Muscle layer of duodenum (tissue), 2 donors: ENCODE measurements around the gene MRPL41.

Source experiments
- H3K27ac ChIP-seq: one replicate; pipeline ENCODE4 v1.7.0; 2013; ENCODE audit warnings: mild to moderate bottlenecking, low read length
- H3K27me3 ChIP-seq: one replicate; pipeline ENCODE4 v1.7.0; 2013; ENCODE audit warnings: low read depth, mild to moderate bottlenecking, control low read depth, low read length
- H3K36me3 ChIP-seq, 2 donors: one replicate each; pipeline ENCODE4 v1.7.0; 2013; ENCODE audit warnings: low read length in 2 of 2, control low read depth in 1 of 2, mild to moderate bottlenecking in 1 of 2; ENCODE audit not compliant: insufficient read depth in 2 of 2, control insufficient read depth in 1 of 2
- H3K4me1 ChIP-seq, 2 donors: one replicate each; pipeline ENCODE4 v1.7.0; 2013; ENCODE audit warnings: low read length in 2 of 2, mild to moderate bottlenecking in 2 of 2, control low read depth in 1 of 2, moderate library complexity in 1 of 2; ENCODE audit not compliant: insufficient read depth in 2 of 2, control insufficient read depth in 1 of 2
- H3K4me3 ChIP-seq, 2 donors: one replicate each; pipeline ENCODE4 v1.7.0; 2013; ENCODE audit warnings: low read length in 2 of 2, low read depth in 1 of 2, mild to moderate bottlenecking in 1 of 2
- H3K9me3 ChIP-seq, 2 donors: one replicate each; pipeline ENCODE4 v1.7.0; 2013; ENCODE audit warnings: low read length in 2 of 2, control low read depth in 1 of 2, mild to moderate bottlenecking in 1 of 2; ENCODE audit not compliant: control insufficient read depth in 1 of 2
- donor health status: healthy.

Gene MRPL41

DNA sequence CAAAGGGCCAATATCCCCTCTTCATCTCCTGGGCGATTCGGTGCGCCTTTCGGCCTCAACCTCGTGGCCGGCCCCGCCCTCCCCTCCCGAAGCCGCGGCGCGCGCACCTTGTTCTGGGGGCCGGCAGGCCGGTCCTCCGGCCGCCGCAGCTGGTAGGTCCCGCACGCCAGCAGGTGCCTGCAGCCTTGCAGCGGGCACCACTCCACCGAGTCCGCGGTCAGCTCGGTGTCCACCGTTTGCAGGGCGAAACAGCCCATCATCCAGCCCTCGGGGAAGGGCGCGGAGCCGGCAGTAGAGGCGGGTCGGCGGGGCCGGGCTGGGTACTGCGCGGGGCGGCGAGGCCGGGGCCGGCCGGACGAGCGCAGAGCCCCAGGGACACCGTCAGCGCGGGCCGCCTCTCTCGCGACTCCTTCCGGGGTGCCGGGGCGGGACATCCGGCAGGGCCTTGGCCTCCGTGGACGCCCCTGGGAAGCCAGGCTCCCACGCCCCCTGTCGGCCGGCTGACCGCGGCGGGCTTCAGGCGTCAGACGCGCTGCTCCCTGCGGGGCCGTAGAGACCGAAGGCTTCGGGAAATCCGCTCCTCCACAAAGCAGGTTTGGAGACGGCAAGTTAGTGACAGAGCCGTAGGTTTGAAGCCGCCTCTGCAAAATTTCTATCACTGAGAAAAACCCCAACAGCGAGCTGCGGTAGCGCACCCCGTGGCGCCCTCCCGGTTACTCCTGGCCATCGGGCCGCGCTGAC is 27.0 kb downstream of the MRPL41 start, which contains the start of gene DPH7:
Gene DPH7, minus strand, starts transcription at position 408 of the 741 bp plus-strand sequence. Its CDS starts 148 bp downstream, at position 260.
- no peaks in the 10 kb centered on the region for H3K27me3 ChIP-seq
- H3K4me3 ChIP-seq, result peak within 1 kb of the TSS; percentile 60 to 91
- no peak within 1 kb of the TSS for H3K27ac ChIP-seq
- H3K36me3 ChIP-seq, result peaks cover 29 to 52% of the 10 kb centered on the region in 2 donors
- H3K9me3 ChIP-seq, result no peaks in the 10 kb centered on the region
- peaks cover 4 to 25% of the 10 kb centered on the region in 2 donors for H3K4me1 ChIP-seq

DNA sequence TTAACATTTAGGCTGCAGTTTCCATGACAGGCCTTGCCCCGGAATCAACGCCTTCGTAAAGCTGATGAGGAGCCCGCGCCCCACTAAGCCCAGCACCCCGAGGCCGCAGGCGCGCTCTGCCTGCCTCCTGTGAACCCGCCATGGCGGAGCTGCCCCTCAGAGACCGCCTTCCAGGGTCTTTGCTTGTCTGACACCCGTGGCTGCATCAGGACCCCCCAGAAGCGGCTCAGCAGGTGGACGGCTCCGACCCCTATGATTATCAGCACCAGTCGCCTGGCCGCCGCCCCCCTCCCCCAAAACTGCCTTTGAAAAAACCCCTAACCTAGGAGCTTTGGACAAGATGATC is 27.6 kb downstream of the MRPL41 start:
- H3K4me1 ChIP-seq, result peaks cover 4 to 25% of the 10 kb centered on the region in 2 donors
- no peak overlapping the region for H3K27ac ChIP-seq
- H3K4me3 ChIP-seq, result peak overlapping the region; percentile 60 to 91
- no peaks in the 10 kb centered on the region for H3K9me3 ChIP-seq
- no peaks in the 10 kb centered on the region for H3K27me3 ChIP-seq
- peaks cover 27 to 46% of the 10 kb centered on the region in 2 donors for H3K36me3 ChIP-seq

DNA sequence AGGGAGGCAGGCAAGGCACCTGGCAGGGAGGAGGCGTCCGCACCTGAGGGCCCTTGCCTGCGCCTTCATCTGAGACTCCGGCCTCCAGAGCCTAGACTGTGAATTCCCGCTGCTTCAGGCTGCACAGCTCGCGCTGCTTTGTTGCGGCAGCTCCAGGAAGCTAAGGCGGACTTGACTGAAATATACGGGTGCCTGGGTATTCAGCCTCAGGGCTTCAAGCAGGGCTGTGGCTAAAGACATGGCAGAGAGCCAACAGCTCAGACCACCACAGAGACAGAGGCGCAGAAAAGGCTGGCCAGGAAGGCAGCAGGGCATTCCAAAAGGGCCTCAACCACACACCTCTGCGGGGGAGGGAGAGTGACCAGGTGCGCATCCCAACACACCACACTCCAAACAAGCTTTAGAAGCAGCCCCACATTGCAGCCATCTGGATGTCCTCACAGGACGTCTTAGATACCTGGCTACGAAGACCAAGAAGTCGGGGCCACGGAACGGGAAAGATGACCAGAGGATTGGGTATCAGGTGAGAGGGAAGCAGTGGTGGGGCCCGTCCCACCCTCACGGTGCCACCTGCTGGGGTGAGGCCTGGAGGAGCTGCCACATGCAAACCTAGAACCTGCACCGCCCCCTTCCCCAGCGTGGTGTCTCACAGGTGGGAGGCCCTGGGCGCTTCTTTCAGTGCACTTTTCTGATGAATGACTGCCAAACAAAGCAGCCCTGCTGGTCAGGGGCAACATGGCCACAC is 28.7 kb downstream of the MRPL41 start:
- H3K36me3 ChIP-seq, result peaks cover 16 to 35% of the 10 kb centered on the region in 2 donors
- H3K27me3 ChIP-seq, result no peaks in the 10 kb centered on the region
- H3K9me3 ChIP-seq, result no peaks in the 10 kb centered on the region
- H3K27ac ChIP-seq, result no peak overlapping the region
- H3K4me1 ChIP-seq, result peaks cover 4 to 25% of the 10 kb centered on the region in 2 donors
- no peak overlapping the region for H3K4me3 ChIP-seq

DNA sequence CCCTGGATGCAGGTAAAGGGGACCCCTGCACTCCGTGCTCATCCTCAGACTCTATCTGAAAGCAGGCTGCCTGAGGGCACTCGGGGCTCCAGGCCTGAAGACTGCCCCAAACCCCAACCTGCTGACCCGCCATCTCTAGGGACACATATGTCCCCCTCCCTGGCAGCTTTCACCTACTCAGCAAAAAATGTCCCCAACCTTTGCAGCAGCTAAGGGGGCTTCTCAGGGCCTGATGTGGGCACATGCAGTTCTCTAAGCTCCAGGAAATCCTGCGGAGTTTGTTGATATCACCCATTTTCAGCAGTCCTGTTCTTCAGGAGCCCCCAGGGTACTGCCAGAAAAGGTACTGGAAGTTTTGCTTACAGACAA is 29.3 kb downstream of the MRPL41 start:
- H3K27ac ChIP-seq, result no peak overlapping the region
- H3K4me1 ChIP-seq, result peaks cover 4 to 23% of the 10 kb centered on the region in 2 donors
- H3K36me3 ChIP-seq, result peaks cover 12 to 35% of the 10 kb centered on the region in 2 donors
- H3K27me3 ChIP-seq, result no peaks in the 10 kb centered on the region
- no peak overlapping the region for H3K4me3 ChIP-seq
- H3K9me3 ChIP-seq, result no peaks in the 10 kb centered on the region

DNA sequence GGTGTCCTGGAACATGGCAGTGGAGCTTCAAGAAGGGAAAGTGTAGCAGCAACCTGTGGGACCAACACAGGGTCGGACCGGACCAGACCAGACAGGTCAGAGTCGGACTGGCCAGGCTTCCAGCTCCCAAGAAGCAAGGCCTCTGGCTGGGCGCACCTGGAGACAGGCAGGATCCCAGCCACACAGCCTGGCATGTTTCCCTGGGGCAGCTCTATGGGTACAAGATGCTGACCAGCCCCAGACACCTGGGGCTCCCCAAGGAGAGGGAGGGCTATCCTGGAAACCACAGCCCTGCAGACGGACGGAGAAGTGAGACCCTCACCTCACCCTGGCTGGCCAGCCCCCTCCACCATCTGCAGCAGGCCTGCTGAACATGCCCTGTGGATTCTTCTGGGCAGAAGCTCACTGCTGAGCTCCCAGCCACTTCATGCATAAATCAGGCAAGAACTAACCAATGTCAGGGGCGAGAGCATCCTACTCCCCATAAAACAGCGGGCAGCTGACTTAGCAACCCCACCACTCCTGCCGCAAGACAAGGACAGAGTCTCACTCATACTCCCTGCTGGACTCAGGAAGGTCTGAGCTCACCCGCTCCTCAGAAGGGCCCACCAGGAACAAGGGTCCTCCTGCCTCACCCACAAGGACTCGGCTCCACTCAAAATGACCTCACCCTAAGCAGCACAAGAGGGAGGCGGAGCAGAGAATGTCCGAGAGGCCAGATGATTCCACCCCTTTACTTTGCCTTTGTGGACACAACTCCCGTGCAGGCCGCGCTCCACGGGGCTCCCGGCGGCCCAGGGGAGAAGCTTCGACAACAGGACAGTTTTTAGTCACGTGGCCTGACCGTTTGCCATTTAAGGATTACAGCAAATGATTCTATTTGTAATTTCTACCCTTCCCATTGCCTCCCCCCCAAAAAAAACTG is 29.9 kb downstream of the MRPL41 start:
- Histone ChIP-seq H3K4me3 (no peak overlapping the region), H3K36me3 (peaks cover 12 to 35% of the 10 kb centered on the region in 2 donors), H3K27me3 (no peaks in the 10 kb centered on the region), H3K4me1 (peaks cover 4 to 16% of the 10 kb centered on the region in 2 donors), H3K27ac (no peak overlapping the region), H3K9me3 (no peaks in the 10 kb centered on the region)

DNA sequence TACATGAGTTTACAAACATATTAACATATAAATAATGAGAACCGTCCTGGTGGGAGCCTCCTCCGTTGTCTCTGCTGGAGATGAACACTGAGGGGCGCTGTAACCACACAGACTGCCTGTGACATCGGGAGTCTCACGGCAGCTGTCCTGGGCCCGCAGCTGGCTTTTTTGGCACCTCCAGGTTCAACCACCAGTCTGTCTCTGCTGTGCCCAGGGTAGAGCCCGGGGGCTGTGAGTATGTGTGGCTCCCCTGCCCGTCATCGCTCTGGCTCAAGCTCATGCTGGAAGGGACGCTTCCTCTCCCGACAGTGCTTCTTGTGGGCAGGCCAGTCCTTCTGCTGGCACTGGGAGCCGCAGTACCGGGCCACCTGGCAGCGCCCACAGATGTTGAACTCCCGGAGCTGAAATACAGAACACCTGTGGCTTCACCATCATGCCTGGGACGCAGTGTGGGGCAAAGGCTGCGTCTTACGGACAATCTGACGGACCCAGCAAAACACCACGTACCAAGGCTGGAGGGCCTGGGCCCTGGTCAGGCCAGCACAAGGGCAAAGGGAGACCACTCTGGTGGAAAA is 30.7 kb downstream of the MRPL41 start:
- no peak overlapping the region for H3K27ac ChIP-seq
- H3K36me3 ChIP-seq, result peaks cover 20 to 41% of the 10 kb centered on the region in 2 donors

DNA sequence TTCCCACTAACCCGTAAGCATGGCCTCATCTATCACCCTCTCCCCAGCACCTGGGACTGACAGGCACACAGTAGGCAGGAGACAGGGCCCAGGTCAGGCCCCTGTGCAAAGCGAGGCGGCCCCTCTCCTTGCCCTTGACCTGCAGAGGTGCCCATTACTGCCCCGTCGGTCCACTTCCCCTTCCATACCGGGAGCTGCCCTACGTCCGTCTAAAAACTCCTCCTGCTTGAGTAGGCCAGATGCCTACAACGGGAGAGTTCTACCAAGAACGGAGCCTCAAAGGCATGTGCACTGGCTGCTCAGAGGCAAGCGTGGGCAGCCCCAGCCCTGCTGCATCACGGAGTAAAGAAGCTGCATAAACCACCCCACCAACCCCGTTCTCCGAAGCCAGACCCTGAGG is 31.7 kb downstream of the MRPL41 start:
- Histone ChIP-seq H3K27ac (no peak overlapping the region), H3K27me3 (no peaks in the 10 kb centered on the region), H3K36me3 (peaks cover 23 to 51% of the 10 kb centered on the region in 2 donors), H3K4me1 (no peaks in the 10 kb centered on the region), H3K4me3 (no peak overlapping the region), H3K9me3 (no peaks in the 10 kb centered on the region)

More for the DNA sequence above, 30.7 kb downstream of the MRPL41 start:
- Histone ChIP-seq H3K27me3 (no peaks in the 10 kb centered on the region), H3K4me1 (peaks cover 4 to 8% of the 10 kb centered on the region in 2 donors), H3K4me3 (no peak overlapping the region), H3K9me3 (no peaks in the 10 kb centered on the region)

DNA sequence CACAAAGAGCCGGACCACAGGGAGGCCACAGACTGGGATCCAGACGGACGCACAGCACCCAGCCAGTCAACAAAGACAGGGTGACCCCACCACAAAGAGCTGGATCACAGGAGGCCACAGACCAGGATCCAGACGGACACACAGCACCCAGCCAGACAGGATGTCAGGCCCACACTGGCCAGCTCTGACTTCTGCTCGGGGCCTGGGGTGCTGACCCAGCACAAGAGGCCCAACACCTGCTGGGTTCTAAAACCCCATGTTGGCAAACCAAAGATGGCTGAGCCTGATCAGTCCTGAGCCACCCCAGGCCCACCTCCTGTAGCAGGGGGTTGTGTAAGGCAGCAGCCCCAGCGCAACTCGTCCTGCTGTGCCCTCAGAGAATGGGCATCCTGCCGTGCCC is 32.3 kb downstream of the MRPL41 start:
- Histone ChIP-seq H3K27me3 (no peaks in the 10 kb centered on the region), H3K27ac (no peak overlapping the region), H3K4me3 (no peak overlapping the region), H3K9me3 (no peaks in the 10 kb centered on the region), H3K4me1 (peaks cover under 1 to 4% of the 10 kb centered on the region in 2 donors), H3K36me3 (peaks cover 23 to 54% of the 10 kb centered on the region in 2 donors)

DNA sequence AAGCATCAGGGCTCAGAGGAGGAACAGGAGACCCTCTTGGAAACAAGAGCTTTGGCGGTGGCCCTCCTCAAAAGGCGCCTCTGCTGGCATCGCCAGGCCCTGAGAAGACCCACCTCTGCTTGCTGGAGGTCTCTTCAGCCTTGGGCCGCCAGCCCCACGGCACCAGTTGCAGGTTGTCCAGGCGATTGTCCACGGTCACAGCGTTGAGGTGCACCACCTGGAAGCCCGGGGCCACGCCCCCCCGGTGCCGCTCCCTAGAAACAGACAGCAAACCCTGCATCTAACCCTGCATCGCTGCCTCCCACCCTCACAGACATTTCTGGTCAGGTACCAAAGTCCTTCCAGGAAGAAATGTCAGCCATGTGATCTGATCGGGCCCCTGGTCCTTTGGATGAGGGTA is 35.2 kb downstream of the MRPL41 start:
- H3K36me3 ChIP-seq, result peaks cover 19 to 44% of the 10 kb centered on the region in 2 donors
- no peaks in the 10 kb centered on the region for H3K27me3 ChIP-seq
- H3K9me3 ChIP-seq, result no peaks in the 10 kb centered on the region
- H3K4me3 ChIP-seq, result no peak overlapping the region
- peaks cover 6 to 16% of the 10 kb centered on the region in 2 donors for H3K4me1 ChIP-seq
- H3K27ac ChIP-seq, result no peak overlapping the region

DNA sequence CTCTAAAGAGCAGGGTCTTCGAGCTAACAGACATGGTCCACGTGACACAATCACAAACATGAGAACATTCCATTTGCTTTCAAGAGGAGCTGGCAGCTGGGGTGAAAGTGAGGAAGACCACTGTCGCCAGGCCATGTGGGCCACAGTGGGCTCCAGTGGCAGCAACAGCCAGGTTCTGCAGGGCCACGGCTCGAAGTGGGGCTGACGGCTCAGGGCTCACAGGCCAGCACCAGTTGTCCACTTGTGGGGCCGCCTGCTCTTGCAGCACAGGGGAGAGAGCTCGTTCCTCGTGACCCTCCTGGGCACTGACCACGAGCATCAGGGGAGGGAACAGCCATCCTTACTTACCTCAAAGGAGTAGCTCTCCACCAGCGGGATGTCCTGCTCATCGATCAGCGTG is 36.6 kb downstream of the MRPL41 start:
- Histone ChIP-seq H3K36me3 (peaks cover 12 to 33% of the 10 kb centered on the region in 2 donors), H3K27me3 (no peaks in the 10 kb centered on the region), H3K9me3 (no peaks in the 10 kb centered on the region), H3K27ac (no peak overlapping the region), H3K4me1 (peaks cover 6 to 16% of the 10 kb centered on the region in 2 donors), H3K4me3 (no peak overlapping the region)
